ENCODE results near the gene NXN. TPM values are rescaled to one million over a fixed set of nuclear protein-coding genes. Genes with fewer than 3 reads are reported as not detected.
"Not testable (repeated sequence)": the region's sequence is repeated elsewhere in the genome, so short reads cannot be mapped to it uniquely, and the experiment has no call there.

NXN gene
- total RNA-seq, 1 experiment from 2014 or later = 6.0 TPM

- H3K27me3 ChIP-seq (replicated peaks; ENCODE audit: insufficient read depth, low read depth, low read length, poor library complexity) = no peaks in the 10 kb centered on the region
- POLR2A ChIA-PET (ENCODE audit: low non-redundant PET) = no interaction called here
- peaks cover 6% of the 10 kb centered on the region for H3K4me1 ChIP-seq (ENCODE audit: insufficient read depth, low read length, poor library complexity, severe bottlenecking)
- peak overlapping the region; percentile 82 for H3K4me3 ChIP-seq (ENCODE audit: low read depth, low read length, poor library complexity, severe bottlenecking)
- H3K27ac ChIP-seq (ENCODE audit: low read depth, low read length, poor library complexity, severe bottlenecking) = no peak overlapping the region
- no TSS peak for BruUV-seq (replicated peaks)
- no peak for DNase-seq (ENCODE audit: low spot score)
- peaks cover 37% of the 10 kb centered on the region for H3K36me3 ChIP-seq (ENCODE audit: insufficient read depth, low read length, poor library complexity, severe bottlenecking)
- TF ChIP-seq EZH2 (IDR thresholded peaks at IDR 0.05; ENCODE audit: borderline replicate concordance, low read depth, low read length, poor library complexity, severe bottlenecking) (no peak), CTCF (conservative IDR thresholded peaks at IDR 0.05; ENCODE audit: low read depth, low read length) (no peak)
- CTCF ChIA-PET = no interaction called here
- intact Hi-C loops (cut with micrococcal nuclease; ENCODE audit: unreplicated experiment) = loop anchor here (5.0 kb wide), 1 partner anchor 201 kb away; no protein-coding TSS in a partner anchor
- H3K9me3 ChIP-seq (ENCODE audit: low read depth, low read length, poor library complexity, severe bottlenecking) = no peaks in the 10 kb centered on the region
Observed at GRCh38 chr17:998111-998510, 18.5 kb upstream of the NXN start.

DNA sequence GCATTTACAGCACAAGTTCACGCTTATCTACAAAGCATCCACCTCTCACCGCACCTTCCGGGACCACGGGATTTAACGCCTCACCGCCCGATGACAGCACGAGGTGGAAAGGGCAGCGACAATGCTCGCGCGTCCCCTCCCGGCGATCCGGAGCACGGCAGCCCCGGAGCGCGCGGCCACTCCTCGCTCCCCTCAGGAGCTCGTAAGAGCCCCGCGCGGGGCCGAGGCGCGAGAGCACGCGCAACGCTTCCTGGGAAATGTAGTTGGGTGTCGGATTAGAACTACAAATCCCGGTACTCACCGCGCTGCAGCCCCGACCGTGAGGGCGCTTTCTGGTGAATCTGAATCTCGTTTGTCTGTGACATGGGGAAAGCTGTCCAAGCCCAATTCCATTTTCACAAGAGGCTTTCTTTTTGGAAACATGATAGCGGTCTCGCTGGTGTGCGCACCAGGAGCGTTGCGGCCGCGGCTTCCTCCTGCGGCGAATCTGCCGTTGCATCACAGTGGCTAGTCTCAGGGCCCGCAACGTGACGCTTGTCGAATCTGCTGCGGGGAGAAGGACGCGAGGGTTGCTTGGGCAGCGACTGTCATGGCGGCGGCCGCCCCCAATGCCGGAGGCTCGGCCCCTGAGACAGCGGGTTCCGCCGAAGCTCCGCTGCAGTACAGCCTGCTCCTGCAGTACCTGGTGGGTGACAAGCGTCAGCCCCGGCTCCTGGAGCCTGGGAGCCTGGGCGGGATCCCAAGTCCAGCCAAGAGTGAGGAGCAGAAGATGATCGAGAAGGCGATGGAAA lies 17.2 kb upstream of the NXN start, which contains the start of gene TIMM22:
TIMM22 (plus strand) TSS at position 576 of the 791 bp plus-strand sequence; CDS start at position 590, 14 bp downstream.
- Histone ChIP-seq H3K4me3 (ENCODE audit: low read depth, low read length, poor library complexity, severe bottlenecking) (peak within 1 kb of the TSS; percentile 82), H3K36me3 (ENCODE audit: insufficient read depth, low read length, poor library complexity, severe bottlenecking) (peaks cover 24% of the 10 kb centered on the region), H3K27me3 (replicated peaks; ENCODE audit: insufficient read depth, low read depth, low read length, poor library complexity) (no peaks in the 10 kb centered on the region), H3K4me1 (ENCODE audit: insufficient read depth, low read length, poor library complexity, severe bottlenecking) (peaks cover 6% of the 10 kb centered on the region), H3K27ac (ENCODE audit: low read depth, low read length, poor library complexity, severe bottlenecking) (peak within 1 kb of the TSS; percentile 99), H3K9me3 (ENCODE audit: low read depth, low read length, poor library complexity, severe bottlenecking) (no peaks in the 10 kb centered on the region)
- BruUV-seq (replicated peaks) = no TSS peak
- TF ChIP-seq CTCF (conservative IDR thresholded peaks at IDR 0.05; ENCODE audit: low read depth, low read length) = peak; percentile 95
- TF ChIP-seq EZH2 (IDR thresholded peaks at IDR 0.05; ENCODE audit: borderline replicate concordance, low read depth, low read length, poor library complexity, severe bottlenecking) = no peak
- CTCF ChIA-PET = interaction anchor here (0.5 to 1.4 kb wide), 11 partner anchors 16 to 585 kb away, joined by 3 to 10 read pairs (median 5); partner anchors contain the start of genes GEMIN4 and NXN
- peak; percentile 99 for DNase-seq (ENCODE audit: low spot score)
- POLR2A ChIA-PET (ENCODE audit: low non-redundant PET) = interaction anchor here (0.6 kb wide), 1 partner anchor 18 kb away, joined by 3 read pairs; no protein-coding TSS in a partner anchor
- intact Hi-C loops (cut with micrococcal nuclease; ENCODE audit: unreplicated experiment) = loop anchor here (5.0 kb wide), 1 partner anchor 199 kb away; no protein-coding TSS in a partner anchor

GRCh38 chr17:995324-995723 lies 15.7 kb upstream of the NXN start:
- POLR2A ChIA-PET (ENCODE audit: low non-redundant PET); H3K4me1 ChIP-seq (ENCODE audit: insufficient read depth, low read length, poor library complexity, severe bottlenecking); DNase-seq (ENCODE audit: low spot score); H3K4me3 ChIP-seq (ENCODE audit: low read depth, low read length, poor library complexity, severe bottlenecking); H3K27ac ChIP-seq (ENCODE audit: low read depth, low read length, poor library complexity, severe bottlenecking); H3K36me3 ChIP-seq (ENCODE audit: insufficient read depth, low read length, poor library complexity, severe bottlenecking); H3K27me3 ChIP-seq (replicated peaks; ENCODE audit: insufficient read depth, low read depth, low read length, poor library complexity); H3K9me3 ChIP-seq (ENCODE audit: low read depth, low read length, poor library complexity, severe bottlenecking); CTCF ChIA-PET; BruUV-seq (replicated peaks): not testable (repeated sequence)
- intact Hi-C loops (cut with micrococcal nuclease; ENCODE audit: unreplicated experiment) = loop anchor here (5.0 kb wide), 1 partner anchor 198 kb away; no protein-coding TSS in a partner anchor

Measured in A673 (cell line).